Measurements from ENCODE around the gene C11orf24.

- TF ChIP-seq POLR2A (IDR thresholded peaks at IDR 0.05) (no peak), CTCF (IDR thresholded peaks at IDR 0.05) (no peak)
Observed at GRCh38 chr11:68276861-68277260, 5.1 kb upstream of the C11orf24 start.

All from right lobe of liver (tissue), 4 donors.